ENCODE results near the gene IQSEC3. TPM values are rescaled to one million over a fixed set of nuclear protein-coding genes. Genes with fewer than 3 reads are reported as not detected.

Gene IQSEC3
- total RNA-seq: 1.4 and 1.6 TPM in 2 replicates

DNA sequence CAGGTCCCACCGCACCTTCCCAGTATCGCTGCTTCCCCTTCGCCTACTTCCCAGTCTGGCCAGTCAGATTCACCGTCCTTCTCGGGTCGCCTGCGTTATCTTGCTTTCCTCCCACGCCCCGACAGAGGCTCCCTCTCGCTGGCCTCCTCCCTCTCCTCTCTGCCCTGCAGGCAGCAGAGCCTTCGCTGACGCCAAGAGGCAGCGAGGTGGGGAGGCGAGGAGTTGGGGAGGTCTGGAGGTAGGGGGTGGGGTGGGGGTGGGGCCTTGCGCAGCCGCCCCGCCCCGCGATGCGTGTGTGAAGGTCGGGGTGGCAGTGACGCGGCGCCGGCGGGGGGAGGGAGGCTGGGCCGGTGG is at the start of gene IQSEC3:
Gene IQSEC3, plus strand, starts transcription at position 340 of the 354 bp plus-strand sequence. CDS start 116 bp downstream, outside the sequence.

DNA sequence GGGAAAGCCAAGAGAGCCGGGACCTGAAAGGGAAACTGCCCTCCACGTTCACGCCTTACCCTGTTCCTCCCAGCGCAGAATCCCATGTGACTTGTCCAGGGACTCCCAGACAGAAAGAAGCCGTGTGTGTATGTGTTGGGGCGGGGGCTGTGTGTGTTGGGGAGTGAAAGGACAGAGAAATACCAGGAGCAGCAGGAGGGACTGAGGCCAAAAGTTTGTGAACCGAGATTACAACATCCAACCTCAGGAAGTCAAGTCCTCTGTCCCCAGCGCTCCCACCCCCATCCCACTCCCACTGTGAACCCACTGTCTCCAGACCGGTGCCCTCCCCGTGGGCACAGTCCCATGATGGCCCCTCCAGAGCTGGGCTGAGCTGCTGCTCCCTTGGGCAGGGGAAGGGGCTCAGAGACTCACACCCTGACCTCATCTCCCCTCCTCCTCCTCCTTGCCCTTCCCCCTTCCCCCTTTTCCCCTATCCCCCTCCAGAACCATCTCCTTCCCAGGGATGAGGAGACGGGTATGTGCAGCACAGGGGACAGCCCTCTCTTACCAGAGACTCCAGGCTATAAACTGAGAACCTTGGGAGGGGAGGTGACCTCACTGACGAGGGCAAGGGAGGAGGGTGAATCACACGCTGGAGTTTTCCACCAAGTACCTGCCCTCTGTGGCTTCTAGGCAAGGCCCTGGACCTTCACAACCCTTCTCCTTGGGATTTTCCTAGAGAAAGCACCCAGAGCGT is 147.6 kb downstream of the IQSEC3 start, which contains the start of gene SLC6A12:
Gene SLC6A12, minus strand, starts transcription at position 155 of the 739 bp plus-strand sequence. CDS start 4,171 bp downstream, outside the sequence.

Other genes starting within 250 kb of the IQSEC3 start
- gene SLC6A12, start 147.4 kb downstream of the IQSEC3 start, total RNA-seq: under 0.01 TPM in 1 of 2 replicates, not detected in the other
- gene SLC6A13, start 196.1 kb downstream of the IQSEC3 start, total RNA-seq: 0.14 and 0.18 TPM in 2 replicates

Data from smooth muscle cell of bladder (primary cell).